NCI-H146 treated with DMSO at 0.1 percent for 48 hours (cell line): ENCODE measurements around the gene FAM216B.
"Not testable (repeated sequence)": the region's sequence is repeated elsewhere in the genome, so short reads cannot be mapped to it uniquely, and the experiment has no call there.

Experiments
- DNase-seq: peaks from one replicate; lab custom pipeline; 2025; ENCODE audit not compliant: unreplicated experiment; lab: John Stamatoyannopoulos, UW

The FAM216B gene

DNA sequence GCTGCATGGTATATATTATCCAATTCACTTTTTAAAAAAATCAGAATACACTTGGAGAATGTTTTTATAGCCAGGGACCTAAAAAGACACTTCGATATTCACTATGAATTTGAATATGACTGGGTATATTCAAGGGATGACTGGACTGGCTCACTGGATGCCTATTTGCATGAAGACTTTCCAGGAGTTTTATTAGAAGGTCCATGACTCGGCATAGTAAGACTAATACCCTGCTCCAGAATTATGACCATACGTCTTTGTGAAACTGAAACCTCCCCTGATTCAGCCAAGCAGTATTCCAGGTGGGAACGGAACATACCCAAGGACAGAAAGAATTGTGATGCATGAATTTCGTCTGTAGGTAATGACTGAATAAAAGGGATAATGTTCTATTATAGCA is 3.9 kb upstream of the FAM216B start:
- no peak for DNase-seq

DNA sequence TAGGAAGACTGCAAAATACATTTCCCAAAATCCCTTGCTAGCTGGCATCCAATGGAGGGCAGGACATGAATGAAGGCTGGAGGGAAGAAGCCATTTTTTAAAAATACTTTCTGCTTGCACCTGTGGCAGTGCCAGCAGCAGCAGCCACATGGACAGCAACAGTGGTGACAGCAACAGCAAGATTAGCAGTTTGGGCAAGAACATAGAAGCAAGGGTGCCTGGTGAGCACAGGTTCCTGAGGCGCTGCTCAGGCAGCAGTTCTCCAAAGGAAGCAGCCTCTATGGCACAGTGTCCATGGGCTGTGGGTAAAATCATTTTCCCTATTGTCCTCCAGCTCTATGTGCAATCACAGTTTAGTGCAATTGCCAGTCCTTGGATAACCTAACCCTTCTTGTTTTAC is 1.3 kb upstream of the FAM216B start:
- DNase-seq = no peak

DNA sequence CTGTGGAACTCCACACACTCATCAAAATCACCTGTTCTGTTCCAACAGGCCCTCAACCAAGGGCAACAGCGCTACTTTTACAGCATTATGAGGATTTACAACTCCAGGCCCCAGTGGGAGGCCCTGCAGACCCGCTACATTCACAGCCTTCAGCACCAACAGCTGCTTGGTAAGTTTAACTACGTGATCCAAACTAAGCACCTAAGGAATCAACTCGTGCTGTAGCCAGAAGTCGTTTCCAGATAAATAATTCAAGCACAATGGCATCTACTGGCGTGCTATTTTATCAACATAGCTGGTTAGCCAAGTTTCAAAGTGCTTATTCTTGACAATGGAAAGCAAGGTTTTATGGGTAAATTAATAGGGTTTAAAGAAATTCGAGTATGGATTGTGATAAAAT is 5.3 kb downstream of the FAM216B start:
- peak; percentile 24 for DNase-seq

DNA sequence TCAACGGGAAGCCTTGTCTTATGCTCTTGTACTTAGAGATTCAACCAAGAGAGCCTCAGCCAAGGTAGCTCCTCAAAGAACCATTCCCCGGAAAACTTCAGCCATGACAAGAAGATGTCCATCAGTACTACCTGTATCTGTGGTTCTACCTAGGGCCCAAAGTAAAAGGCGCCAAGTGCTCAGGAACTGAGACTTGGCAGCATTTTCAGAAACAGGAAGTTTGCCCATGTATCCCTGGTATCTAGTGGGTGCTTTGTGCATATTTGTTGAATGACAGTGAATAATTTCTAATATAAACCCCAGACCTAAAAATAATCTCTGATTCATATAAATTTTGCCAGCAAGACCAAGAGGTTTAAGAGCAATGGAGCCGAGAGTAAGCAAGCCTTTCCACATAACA is 7.2 kb downstream of the FAM216B start:
- no peak for DNase-seq

DNA sequence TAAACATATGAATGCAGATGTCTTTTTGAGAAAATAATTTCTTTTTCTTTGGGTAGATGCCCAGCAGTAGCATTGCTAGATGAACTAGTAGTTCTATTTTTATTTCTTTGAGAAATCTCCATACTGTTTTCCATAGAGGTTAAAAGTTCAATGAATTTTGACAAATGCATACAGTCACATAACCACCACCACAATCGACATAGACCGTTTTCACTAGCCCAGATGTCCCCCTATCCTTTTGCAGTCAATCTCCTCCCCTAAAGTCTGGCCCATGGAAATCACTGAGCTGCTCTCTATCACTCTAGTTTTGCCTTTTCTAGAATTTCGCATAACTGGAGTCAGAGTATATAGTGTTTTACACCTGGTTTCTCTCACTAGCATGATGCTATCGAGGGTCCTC is 10.8 kb downstream of the FAM216B start:
- DNase-seq = no peak

DNA sequence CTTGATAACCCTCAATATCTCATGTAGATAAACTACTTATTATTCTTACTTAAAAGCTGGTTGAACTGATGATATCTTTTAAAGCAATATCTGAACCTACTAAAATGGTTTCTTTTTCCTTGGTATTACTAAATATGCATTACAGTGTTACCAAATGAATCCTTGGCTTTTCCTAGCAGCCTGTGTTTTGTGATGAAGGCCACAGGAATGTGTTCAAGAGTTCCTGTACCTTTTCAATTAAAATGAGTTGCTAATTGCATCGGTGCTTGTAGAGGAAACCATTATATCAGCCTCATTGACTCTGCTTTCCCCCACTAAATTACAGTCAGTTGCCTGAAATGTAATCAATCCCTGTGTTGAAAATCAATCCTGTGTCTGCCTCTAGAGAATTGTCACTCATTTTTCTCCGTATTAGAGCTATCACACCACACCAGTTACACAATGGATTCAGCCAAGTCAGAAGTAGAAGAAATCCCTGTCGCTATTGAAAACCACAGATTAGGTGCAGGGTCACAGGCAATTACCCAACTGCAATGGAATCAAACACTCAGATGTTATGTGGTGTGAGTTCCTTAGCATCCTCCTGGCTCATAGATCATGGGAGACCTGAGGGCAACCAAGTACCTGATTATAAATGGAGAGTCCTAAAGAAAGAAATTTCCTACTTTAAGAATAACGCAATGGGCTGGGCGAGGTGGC is 13.3 kb downstream of the FAM216B start:
- DNase-seq = peak; percentile 31

DNA sequence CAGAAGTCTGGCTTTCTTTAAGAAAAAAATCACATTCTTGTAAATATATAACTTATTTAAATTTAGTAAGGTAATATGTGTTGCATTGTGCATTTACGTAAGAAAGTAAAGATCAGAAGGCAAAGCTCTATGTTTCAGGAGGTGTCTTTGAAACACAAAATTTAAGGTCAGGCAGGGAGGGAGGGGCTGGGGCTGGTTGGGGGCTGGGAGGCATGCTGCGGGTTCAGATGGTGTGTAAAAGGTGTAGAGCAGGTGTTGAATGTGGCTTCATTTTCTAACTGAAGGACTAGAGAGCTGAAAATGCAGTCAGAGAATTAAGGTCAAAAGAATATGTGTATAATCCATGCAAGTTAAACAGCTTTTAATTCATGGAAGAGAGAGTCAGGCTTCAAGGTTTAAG is 14.3 kb downstream of the FAM216B start:
- no peak for DNase-seq

DNA sequence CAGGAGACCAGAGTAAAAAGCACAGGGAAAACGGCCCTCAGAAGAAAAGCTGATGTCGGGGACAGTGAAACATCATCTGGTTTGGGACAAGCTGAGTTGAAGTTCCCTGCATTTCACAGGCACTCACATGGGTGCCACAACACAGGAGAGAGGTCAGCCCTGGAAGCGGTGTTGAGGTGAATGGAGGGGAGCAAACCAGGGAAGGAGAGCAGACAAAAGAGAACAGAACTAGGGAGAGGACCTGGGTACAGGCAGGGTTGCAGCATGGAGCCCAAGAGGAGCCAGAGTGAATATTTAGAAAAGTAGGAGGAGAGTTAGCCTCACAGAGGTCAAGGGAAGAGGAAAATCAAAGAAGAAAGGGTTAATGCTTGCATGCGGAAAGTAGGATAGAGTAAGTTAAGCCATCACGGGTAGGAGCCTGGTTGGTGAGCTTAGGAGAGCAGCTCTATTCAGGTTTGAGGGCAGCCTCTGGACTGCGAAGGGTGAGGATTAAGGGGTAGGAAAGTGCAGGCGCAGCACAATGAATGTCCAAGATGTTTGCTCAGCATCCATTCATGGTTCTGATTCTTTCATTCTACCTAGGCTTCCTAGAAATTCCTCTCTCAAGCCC is 15.5 kb downstream of the FAM216B start:
- no peak for DNase-seq

DNA sequence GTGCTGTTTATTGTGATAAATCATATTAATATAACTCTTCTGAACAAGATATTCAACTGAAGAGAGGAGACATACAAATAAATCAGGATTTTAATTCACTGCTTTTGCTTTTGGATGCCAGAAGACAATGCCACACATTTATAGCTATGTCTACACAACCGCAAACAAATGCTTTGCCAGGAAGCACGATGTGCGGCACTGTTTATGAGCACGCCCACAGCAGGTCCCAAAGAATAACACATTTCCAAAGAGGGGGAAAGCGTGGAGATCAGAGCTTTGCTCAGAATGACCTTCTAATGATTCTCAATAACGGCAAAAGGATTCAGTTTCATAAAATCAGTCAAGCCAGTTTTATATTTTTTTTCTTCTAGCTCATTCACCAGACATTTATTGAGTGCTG is 16.7 kb downstream of the FAM216B start:
- no peak for DNase-seq

DNA sequence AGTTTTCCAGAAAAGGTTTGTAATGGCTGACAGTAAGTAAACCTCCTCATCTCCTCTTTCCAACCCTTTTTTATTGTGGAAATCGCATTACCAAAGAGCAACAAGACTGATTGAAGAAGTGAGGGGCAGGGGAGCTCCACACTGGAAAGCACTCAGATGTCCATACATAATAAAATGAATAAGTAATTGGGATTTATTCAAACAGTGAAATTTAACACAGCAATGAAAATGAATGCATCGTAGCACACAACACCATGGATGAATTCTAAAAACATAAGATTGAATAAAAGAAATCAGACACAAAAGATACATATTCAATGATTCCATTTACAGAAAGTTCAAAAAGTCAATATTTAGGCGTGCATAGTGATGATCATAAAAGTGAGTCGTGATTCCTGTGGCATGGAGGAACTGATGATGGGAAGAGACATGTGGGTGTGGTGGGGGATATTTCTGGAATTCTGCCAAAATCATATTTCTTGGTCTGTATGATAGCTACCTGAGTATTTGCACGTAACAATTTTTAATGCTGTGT is 18.8 kb downstream of the FAM216B start:
- DNase-seq = no peak

DNA sequence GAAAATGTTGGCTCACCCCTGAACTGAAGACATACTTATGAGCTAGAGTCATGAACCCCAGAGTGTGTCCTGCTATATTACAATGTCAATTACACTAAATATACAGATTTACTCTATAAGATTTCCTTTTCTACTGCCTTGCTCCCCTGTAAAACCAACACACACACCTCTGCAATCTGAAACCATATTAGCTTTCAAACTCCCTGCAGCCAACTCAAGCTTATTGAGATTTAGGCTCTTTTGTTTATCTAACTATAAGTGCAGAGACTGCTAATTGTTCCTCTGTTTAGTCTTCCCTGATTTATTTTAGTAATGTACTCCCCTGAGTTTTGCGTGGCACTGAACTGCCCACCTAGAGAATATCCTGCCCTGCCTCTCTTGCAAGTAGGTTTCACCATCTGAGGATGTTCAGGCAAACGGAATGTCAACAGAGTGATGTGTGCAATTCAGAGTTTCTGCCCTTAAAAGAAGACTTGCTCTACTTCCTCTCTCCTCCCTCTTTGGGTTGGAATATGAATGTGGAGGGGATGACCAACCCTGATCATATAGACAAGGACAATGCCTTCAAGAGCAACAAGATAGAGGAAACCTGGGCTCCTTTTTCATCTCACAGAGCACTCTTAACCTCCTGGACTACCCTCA is 22.3 kb downstream of the FAM216B start:
- no peak for DNase-seq

DNA sequence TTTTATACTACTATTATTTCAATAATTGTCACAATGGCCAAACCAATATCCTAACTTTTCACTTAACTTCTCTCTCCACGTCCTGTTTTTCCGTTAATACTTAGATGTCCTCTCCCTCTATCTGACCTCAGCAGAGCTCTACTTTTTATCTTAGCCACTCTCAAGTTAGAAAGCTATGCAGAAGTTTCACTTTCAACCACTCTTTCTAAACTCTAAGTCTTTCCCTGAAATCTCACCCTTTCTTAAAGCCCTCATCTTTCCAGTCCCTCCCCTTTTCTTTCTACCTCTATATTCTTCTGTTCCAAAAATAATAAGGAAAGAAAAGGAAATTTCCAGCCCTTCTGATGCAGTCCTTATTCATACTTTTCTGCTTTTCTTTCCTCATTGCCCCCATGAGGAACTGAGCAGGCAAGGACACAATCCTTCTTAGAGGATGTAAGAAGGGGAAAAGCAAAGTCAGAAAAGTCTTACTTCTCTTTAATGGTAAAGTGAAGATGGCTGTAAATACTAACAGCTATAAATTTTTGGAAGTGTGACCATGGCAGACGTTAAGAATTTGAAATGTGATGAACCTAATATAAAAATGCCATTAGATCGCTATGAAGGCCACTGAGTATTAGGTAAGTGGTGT is 23.0 kb downstream of the FAM216B start:
- DNase-seq = no peak

DNA sequence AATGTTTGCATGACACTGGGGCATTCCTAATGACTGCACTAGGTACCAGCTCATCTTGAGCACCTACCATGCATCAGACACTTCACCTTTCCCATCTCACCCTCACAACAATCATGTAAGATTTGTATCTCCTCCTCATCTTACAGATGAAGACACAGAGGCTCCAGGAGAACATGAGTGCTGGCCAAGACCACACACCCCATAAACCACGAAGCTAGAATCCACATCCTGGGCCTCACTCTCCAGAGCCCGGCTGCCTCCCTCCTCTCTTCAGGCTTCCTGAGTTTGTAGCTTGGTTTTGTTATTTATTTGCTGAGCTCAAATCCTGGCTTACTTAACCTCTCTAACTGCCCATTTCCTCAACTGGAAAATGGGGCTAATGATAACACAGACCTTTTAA is 25.9 kb downstream of the FAM216B start:
- no peak for DNase-seq

DNA sequence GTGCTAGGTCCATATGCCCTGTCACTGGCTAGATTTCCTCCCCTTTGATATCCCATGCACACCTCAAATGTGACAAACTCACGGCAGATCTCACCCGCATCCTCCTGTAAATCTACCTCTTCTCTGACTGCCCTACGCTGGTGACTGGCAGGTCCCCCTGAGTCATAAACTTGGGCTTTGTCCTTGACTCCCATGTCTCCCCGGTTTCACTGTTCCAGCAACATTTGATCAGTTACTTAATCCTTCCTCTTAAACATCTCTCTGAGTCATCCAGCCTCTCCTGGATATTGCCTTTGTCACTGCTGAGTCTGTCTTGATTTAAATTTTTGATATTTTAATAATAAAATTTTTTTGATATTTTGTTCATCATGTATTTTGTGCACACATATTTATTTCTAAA is 26.5 kb downstream of the FAM216B start:
- DNase-seq = no peak

DNA sequence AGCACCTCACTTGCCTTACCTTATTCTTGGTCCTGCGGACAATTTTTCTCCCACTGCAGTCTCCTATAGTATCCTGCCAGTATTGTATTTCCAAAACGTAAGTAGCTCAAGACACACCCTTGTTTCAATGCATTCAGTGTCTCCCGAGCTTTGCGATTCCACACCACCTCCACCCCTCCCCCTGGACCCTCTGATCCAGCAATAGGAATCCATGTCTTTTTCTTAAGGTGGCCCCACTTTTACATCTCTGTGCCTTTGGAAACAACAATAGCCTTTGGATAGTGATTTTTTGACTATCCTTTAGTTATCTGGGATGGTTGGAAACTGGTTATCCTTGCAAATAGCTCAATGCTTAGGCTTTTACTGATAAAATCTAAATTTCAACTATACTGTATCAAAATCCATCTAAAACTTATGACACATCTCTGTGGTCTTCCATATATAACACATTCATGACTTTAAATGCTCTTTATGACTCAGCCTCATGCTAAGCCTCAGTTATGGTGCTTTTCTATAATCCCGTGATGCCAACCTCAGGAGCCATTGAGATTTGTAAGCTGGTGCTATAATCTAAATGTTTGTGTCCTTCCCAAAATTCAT is 27.1 kb downstream of the FAM216B start:
- no peak for DNase-seq

DNA sequence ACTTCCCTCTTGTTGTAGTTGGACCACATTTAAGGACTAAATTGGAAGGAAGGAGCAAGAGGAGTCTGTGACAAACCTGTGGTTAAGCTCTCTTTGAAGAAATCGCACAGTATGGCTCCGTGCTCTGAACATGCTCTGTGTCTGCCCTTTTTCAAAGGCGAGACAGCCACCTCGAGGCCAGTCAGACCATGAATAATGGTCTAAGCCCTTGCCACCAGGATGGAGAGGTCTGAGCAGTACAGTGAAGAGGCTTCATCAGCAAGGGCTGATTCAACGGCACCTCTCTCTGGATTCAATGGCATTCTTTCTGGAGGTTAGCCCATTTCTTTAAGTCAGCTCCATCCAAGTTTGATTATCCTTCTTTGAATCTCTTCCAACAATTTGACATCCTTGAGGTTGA is 30.9 kb downstream of the FAM216B start:
- DNase-seq = no peak

DNA sequence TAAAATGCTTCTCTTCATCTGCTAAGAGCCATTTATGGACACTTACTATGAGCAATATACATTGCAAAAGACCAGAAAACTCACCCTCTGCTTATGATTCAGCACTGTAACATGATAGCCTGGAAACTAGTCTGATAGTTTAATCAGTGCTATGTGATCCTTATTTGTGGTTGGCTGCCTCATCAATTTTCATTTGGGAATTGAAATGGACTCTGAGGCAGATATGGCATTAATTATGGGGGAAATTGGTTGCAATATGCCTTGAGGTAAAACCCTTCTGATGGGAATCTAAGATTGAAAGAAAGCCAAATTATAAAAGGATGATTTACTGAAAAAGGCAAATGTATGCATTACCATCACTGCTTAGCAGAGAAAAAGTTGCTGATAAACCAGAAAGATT is 33.5 kb downstream of the FAM216B start:
- peak; percentile 46 for DNase-seq

DNA sequence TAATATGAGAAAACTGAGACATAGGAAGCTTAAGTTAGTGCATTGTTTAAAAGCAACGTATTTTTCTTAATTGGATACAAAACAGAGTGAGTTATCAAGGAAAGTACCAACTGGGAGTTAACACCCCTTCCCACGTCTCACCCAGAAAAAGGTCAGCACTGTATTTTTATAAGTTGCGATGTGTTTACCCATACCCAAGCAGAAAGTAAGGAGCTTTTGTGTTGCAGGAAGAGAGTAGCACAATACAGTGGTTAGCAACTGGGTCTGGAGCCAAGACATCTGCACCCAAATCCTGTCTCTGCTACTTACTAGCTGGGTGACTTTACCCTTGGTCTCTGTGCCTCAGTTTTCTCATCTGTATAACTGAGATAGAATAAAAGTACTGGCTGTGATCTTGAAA is 34.3 kb downstream of the FAM216B start:
- no peak for DNase-seq

DNA sequence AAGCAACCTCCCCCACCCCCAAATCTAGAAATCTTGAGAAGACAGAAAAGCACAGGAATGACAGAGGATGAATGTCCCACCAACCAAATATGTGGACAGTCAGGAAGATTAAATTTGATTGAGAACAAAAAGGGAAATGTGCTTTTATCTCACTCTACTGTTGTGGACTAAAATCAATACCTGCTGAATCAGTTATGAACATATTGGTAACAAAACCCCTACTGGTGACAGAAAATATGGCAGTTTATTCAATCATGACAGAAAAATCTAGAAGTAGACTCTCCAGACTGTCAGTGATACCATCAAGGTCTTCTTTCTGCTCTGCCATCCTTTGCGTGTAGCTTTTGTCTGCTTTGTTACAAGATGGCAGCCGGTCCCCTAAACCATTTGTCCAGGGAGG is 35.2 kb downstream of the FAM216B start:
- no peak for DNase-seq

DNA sequence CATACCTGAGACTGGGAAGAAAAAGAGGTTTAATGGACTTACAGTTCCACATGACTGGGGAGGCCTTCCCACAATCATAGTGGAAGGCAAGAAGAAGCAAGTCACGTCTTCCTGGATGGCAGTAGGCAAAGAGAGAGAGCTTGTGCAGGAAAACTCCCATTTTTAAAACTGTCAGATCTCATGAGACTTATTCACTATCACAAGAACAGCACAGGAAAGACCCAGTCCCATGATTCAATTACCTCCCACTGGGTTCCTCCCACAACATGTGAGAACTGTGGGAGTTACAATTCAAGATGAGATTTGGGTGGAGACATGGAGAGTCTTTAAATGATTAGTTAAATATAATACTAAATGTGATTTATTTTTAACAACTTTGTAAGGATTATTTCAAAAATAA is 38.3 kb downstream of the FAM216B start:
- DNase-seq = not testable (repeated sequence)

DNA sequence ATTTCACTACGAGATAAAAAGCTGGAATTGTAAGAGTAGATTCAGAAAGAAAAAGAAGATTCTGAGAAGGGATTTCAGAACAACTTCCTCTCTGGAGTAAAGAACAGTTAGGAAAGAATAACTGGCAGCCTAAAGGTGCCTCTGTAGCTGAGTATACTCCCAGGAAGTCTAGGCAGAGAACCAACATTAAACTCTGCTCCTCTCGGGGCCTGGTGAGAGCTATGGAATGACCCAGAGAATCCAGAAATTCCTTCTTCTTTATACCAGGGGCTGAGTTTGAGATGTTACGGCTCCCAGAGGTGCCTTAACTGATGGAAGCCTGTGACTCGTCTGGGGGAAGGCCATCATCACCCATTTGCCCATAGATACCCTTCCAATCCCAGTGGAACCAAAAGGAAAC is 39.1 kb downstream of the FAM216B start:
- DNase-seq = no peak

DNA sequence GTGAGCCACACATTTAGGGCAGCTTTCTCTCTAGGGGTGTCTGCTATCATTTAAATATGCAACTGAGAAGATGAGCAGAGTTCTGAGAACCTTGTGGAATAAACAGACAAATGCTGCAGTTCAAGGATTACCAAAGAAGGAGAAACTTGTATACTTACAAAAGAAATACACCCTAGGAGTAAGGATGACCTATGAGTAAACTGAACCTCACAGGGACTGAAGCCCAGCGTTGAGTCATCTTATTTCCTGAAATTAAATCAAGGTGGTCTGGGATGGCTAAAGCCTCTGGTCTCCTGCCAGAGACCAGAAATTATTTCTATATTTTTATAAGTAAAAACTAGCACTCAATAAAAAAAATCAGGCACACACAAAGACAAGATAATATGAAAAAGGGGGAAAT is 40.1 kb downstream of the FAM216B start:
- no peak for DNase-seq
